Activated naive CD8-positive, alpha-beta T cell treated with anti-CD3 and anti-CD28 coated beads for 36 hours (primary cell): ENCODE data around the gene SACM1L. TPM values are rescaled to one million over a fixed set of nuclear protein-coding genes. Genes with fewer than 3 reads are reported as not detected.
"Not testable (repeated sequence)": the region's sequence is repeated elsewhere in the genome, so short reads cannot be mapped to it uniquely, and the experiment has no call there.

ENCODE experiments used
- DNase-seq: peaks from one replicate; pipeline ENCODE4 v3.0.0; 2021
- H3K27ac Mint-ChIP-seq: one replicate; pipeline ENCODE4 v1.8.0; 2022; ENCODE audit warnings: mild to moderate bottlenecking, moderate library complexity, mixed read lengths
- H3K27me3 Mint-ChIP-seq: one replicate; pipeline ENCODE4 v1.8.0; 2022; ENCODE audit warnings: mild to moderate bottlenecking, mixed read lengths
- H3K36me3 Mint-ChIP-seq: one replicate; pipeline ENCODE4 v1.8.0; 2021; ENCODE audit warnings: mild to moderate bottlenecking, mixed read lengths
- H3K4me1 Mint-ChIP-seq: one replicate; pipeline ENCODE4 v1.8.0; 2021; ENCODE audit warnings: mixed read lengths
- H3K4me3 Mint-ChIP-seq: one replicate; pipeline ENCODE4 v1.8.0; 2022; ENCODE audit warnings: mild to moderate bottlenecking, moderate library complexity, mixed read lengths
- H3K9me3 Mint-ChIP-seq: one replicate; pipeline ENCODE4 v1.8.0; 2022; ENCODE audit warnings: mixed read lengths
- total RNA-seq, 2 experiments: library from RNA; stranded (reverse); gene quantifications; one replicate each; pipeline ENCODE4 v1.2.3, GENCODE V29; 2021

The SACM1L gene
- total RNA-seq, 2 experiments from 2014 or later = 99.3 to 101 TPM

- not testable (repeated sequence) for H3K27me3 Mint-ChIP-seq, H3K36me3 Mint-ChIP-seq, DNase-seq, H3K4me3 Mint-ChIP-seq, H3K4me1 Mint-ChIP-seq, H3K9me3 Mint-ChIP-seq, H3K27ac Mint-ChIP-seq
Observed at GRCh38 chr3:45757141-45757540, 67.9 kb downstream of the SACM1L start.

GRCh38 chr3:45758871-45759270, 69.7 kb downstream of the SACM1L start:
- Mint-ChIP-seq H3K9me3 (no peaks in the 10 kb centered on the region), H3K27ac (no peak overlapping the region), H3K36me3 (no peaks in the 10 kb centered on the region), H3K4me3 (no peak overlapping the region), H3K4me1 (peaks cover 2% of the 10 kb centered on the region), H3K27me3 (peaks cover 3% of the 10 kb centered on the region)
- DNase-seq = no peak

- no peak overlapping the region for H3K27ac Mint-ChIP-seq
- no peaks in the 10 kb centered on the region for H3K36me3 Mint-ChIP-seq
- H3K9me3 Mint-ChIP-seq = no peaks in the 10 kb centered on the region
Observed at GRCh38 chr3:45759851-45760250, 70.7 kb downstream of the SACM1L start.

GRCh38 chr3:45760878-45761711, 71.9 kb downstream of the SACM1L start:
- peaks cover 2% of the 10 kb centered on the region for H3K4me1 Mint-ChIP-seq
- H3K9me3 Mint-ChIP-seq = no peaks in the 10 kb centered on the region
- H3K4me3 Mint-ChIP-seq = no peak overlapping the region
- no peak overlapping the region for H3K27ac Mint-ChIP-seq
- H3K36me3 Mint-ChIP-seq = no peaks in the 10 kb centered on the region
- peak; percentile 45 for DNase-seq
- peaks cover 3% of the 10 kb centered on the region for H3K27me3 Mint-ChIP-seq

More at GRCh38 chr3:45759851-45760250, 70.7 kb downstream of the SACM1L start:
- peaks cover 3% of the 10 kb centered on the region for H3K27me3 Mint-ChIP-seq
- no peak overlapping the region for H3K4me3 Mint-ChIP-seq
- H3K4me1 Mint-ChIP-seq = peaks cover 2% of the 10 kb centered on the region
- no peak for DNase-seq

- no peak for DNase-seq
- Mint-ChIP-seq H3K27ac (no peak overlapping the region), H3K4me1 (peaks cover 2% of the 10 kb centered on the region), H3K4me3 (no peak overlapping the region), H3K9me3 (no peaks in the 10 kb centered on the region), H3K27me3 (peaks cover 3% of the 10 kb centered on the region), H3K36me3 (no peaks in the 10 kb centered on the region)
Observed at GRCh38 chr3:45761831-45762230, 72.6 kb downstream of the SACM1L start.

GRCh38 chr3:45762647-45763302, 73.6 kb downstream of the SACM1L start:
- Mint-ChIP-seq H3K36me3 (peaks cover 1% of the 10 kb centered on the region), H3K27me3 (peaks cover 3% of the 10 kb centered on the region), H3K9me3 (peaks cover 3% of the 10 kb centered on the region), H3K27ac (no peak overlapping the region), H3K4me1 (peaks cover 2% of the 10 kb centered on the region), H3K4me3 (no peak overlapping the region)
- no peak for DNase-seq

- H3K9me3 Mint-ChIP-seq = peaks cover 3% of the 10 kb centered on the region
- DNase-seq = no peak
- H3K27ac Mint-ChIP-seq = no peak overlapping the region
- H3K4me3 Mint-ChIP-seq = no peak overlapping the region
- H3K27me3 Mint-ChIP-seq = peaks cover 3% of the 10 kb centered on the region
- peaks cover 1% of the 10 kb centered on the region for H3K36me3 Mint-ChIP-seq
- peaks cover 2% of the 10 kb centered on the region for H3K4me1 Mint-ChIP-seq
Observed at GRCh38 chr3:45763303-45763675, 74.1 kb downstream of the SACM1L start.

- H3K36me3 Mint-ChIP-seq = peaks cover 1% of the 10 kb centered on the region
- no peak overlapping the region for H3K27ac Mint-ChIP-seq
- H3K27me3 Mint-ChIP-seq = peaks cover 12% of the 10 kb centered on the region
- peaks cover 3% of the 10 kb centered on the region for H3K9me3 Mint-ChIP-seq
- H3K4me1 Mint-ChIP-seq = peaks cover 2% of the 10 kb centered on the region
- H3K4me3 Mint-ChIP-seq = no peak overlapping the region
- no peak for DNase-seq
Observed at GRCh38 chr3:45765266-45765851, 76.2 kb downstream of the SACM1L start.

GRCh38 chr3:45765958-45766357, 76.8 kb downstream of the SACM1L start:
- DNase-seq = no peak
- H3K4me3 Mint-ChIP-seq = no peak overlapping the region
- peaks cover 2% of the 10 kb centered on the region for H3K4me1 Mint-ChIP-seq
- no peak overlapping the region for H3K27ac Mint-ChIP-seq
- H3K9me3 Mint-ChIP-seq = peaks cover 3% of the 10 kb centered on the region
- peaks cover 9% of the 10 kb centered on the region for H3K27me3 Mint-ChIP-seq
- H3K36me3 Mint-ChIP-seq = peaks cover 1% of the 10 kb centered on the region

GRCh38 chr3:45771166-45771775, 82.1 kb downstream of the SACM1L start:
- no peak for DNase-seq
- Mint-ChIP-seq H3K4me1 (peaks cover 9% of the 10 kb centered on the region), H3K27me3 (peaks cover 14% of the 10 kb centered on the region)

GRCh38 chr3:45771831-45772230, 82.6 kb downstream of the SACM1L start:
- H3K4me1 Mint-ChIP-seq = peaks cover 9% of the 10 kb centered on the region
- H3K36me3 Mint-ChIP-seq = peaks cover 1% of the 10 kb centered on the region
- H3K4me3 Mint-ChIP-seq = no peak overlapping the region
- no peak for DNase-seq
- H3K27ac Mint-ChIP-seq = no peak overlapping the region
- H3K9me3 Mint-ChIP-seq = peaks cover 3% of the 10 kb centered on the region
- peaks cover 14% of the 10 kb centered on the region for H3K27me3 Mint-ChIP-seq

More at GRCh38 chr3:45771166-45771775, 82.1 kb downstream of the SACM1L start:
- no peak overlapping the region for H3K27ac Mint-ChIP-seq
- H3K9me3 Mint-ChIP-seq = peaks cover 3% of the 10 kb centered on the region
- no peak overlapping the region for H3K4me3 Mint-ChIP-seq
- H3K36me3 Mint-ChIP-seq = peaks cover 1% of the 10 kb centered on the region

GRCh38 chr3:45772341-45773035, 83.3 kb downstream of the SACM1L start:
- no peak overlapping the region for H3K27ac Mint-ChIP-seq
- peak; percentile 40 for DNase-seq
- H3K36me3 Mint-ChIP-seq = no peaks in the 10 kb centered on the region
- H3K9me3 Mint-ChIP-seq = peaks cover under 1% of the 10 kb centered on the region
- H3K4me3 Mint-ChIP-seq = no peak overlapping the region
- H3K4me1 Mint-ChIP-seq = peaks cover 9% of the 10 kb centered on the region
- H3K27me3 Mint-ChIP-seq = peaks cover 14% of the 10 kb centered on the region

- Mint-ChIP-seq H3K27me3 (peaks cover 14% of the 10 kb centered on the region), H3K36me3 (no peaks in the 10 kb centered on the region), H3K27ac (no peak overlapping the region), H3K4me1 (peaks cover 9% of the 10 kb centered on the region), H3K9me3 (no peaks in the 10 kb centered on the region), H3K4me3 (no peak overlapping the region)
- no peak for DNase-seq
Observed at GRCh38 chr3:45773072-45773471, 83.9 kb downstream of the SACM1L start.

- no peaks in the 10 kb centered on the region for H3K9me3 Mint-ChIP-seq
- no peak for DNase-seq
- H3K27me3 Mint-ChIP-seq = peaks cover 14% of the 10 kb centered on the region
- no peak overlapping the region for H3K4me3 Mint-ChIP-seq
- H3K4me1 Mint-ChIP-seq = peaks cover 9% of the 10 kb centered on the region
- no peak overlapping the region for H3K27ac Mint-ChIP-seq
- H3K36me3 Mint-ChIP-seq = no peaks in the 10 kb centered on the region
Observed at GRCh38 chr3:45773714-45774449, 84.7 kb downstream of the SACM1L start.
